Astrocyte (in vitro differentiated cells and primary cell): ENCODE results near the gene KRT5.

Experiments used
- EZH2 ChIP-seq: IDR thresholded peaks from 2 replicates; pipeline ENCODE4 v1.6.1; 2012; ENCODE audit warnings: mild to moderate bottlenecking, low read length, inconsistent platforms; ENCODE audit not compliant: insufficient read depth
- TF ChIP-seq, protein P1 (sequence below): IDR thresholded peaks from 2 replicates; pipeline ENCODE4 v1.5.1; 2011; ENCODE audit warnings: low read depth, mild to moderate bottlenecking, inconsistent platforms, low read length, moderate library complexity; ENCODE audit not compliant: insufficient read depth

DNA sequence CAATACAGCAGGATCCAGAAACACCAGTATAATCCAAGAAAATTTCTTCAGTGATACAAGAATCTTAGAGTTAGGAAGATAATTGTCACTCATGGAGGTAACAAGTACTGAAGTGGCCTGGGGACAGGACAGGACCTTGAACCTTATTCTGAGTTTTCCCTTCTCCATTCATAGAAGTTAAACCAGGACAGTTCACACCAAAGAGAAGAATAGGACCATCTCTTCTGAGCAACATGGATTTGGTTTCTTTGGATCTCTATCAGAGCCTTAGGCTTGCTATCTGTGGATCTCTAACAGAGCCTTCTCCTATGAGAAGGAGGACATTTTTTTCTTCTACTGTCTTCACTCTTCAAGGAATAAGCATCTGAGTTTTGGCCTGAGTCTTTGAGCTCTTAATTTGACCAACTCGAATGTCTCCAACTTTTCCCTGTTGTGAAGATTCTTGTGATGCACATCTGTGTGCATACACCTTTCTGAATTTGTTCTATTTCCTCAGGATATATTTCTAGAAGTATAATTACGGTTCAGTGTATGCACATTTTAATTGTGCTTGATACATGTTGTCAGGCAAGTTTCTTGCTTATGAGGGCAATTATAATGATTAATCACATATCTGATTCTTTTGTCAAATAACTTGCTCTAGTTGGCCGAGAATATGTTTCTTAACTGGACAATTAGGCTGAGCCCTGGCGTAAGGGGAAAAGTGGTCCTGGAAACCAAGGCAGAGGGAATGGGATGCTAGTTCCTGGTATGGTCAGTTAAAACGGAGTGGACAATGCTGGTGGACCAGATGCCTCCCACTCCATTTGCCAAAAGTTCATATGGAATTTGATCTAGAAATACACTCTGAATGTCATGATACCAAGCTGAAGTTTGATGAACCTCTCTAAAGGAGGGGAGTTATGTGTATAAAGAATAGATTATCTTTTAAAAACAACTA is 33.8 kb downstream of the KRT5 start:
- TF ChIP-seq, protein P1, sequence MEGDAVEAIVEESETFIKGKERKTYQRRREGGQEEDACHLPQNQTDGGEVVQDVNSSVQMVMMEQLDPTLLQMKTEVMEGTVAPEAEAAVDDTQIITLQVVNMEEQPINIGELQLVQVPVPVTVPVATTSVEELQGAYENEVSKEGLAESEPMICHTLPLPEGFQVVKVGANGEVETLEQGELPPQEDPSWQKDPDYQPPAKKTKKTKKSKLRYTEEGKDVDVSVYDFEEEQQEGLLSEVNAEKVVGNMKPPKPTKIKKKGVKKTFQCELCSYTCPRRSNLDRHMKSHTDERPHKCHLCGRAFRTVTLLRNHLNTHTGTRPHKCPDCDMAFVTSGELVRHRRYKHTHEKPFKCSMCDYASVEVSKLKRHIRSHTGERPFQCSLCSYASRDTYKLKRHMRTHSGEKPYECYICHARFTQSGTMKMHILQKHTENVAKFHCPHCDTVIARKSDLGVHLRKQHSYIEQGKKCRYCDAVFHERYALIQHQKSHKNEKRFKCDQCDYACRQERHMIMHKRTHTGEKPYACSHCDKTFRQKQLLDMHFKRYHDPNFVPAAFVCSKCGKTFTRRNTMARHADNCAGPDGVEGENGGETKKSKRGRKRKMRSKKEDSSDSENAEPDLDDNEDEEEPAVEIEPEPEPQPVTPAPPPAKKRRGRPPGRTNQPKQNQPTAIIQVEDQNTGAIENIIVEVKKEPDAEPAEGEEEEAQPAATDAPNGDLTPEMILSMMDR: no peak
- no peak for TF ChIP-seq EZH2
